WERI-Rb-1 (cell line): ENCODE data around the gene TGIF1.

Source experiments
- DNase-seq: peaks from one replicate; pipeline ENCODE4 v3.0.0-alpha.2; 2020
- H3K27ac ChIP-seq: fragments of 250-450 bp; sonication (Bioruptor Pico); 2 replicates; pipeline ENCODE4 v1.5.1; 2020; ENCODE audit warnings: mild to moderate bottlenecking, moderate library complexity
- H3K27me3 ChIP-seq: fragments of 250-450 bp; sonication (Bioruptor Pico); 2 replicates; pipeline ENCODE4 v1.5.1; 2021; ENCODE audit warnings: mild to moderate bottlenecking, low read depth, moderate library complexity; ENCODE audit not compliant: insufficient read depth, severe bottlenecking
- H3K36me3 ChIP-seq: fragments of 250-450 bp; sonication (Bioruptor Pico); 2 replicates; pipeline ENCODE4 v1.5.1; 2020; ENCODE audit warnings: mild to moderate bottlenecking, moderate library complexity
- H3K4me3 ChIP-seq: 2 replicates; pipeline ENCODE4 v1.5.1; 2011; ENCODE audit warnings: low read depth, mild to moderate bottlenecking, control low read depth, low read length
- H3K9me3 ChIP-seq: fragments of 250-450 bp; sonication (Bioruptor Pico); 2 replicates; pipeline ENCODE4 v1.5.1; 2021; ENCODE audit warnings: mild to moderate bottlenecking, moderate library complexity; ENCODE audit not compliant: severe bottlenecking
- CTCF ChIP-seq: IDR thresholded peaks from 2 replicates; pipeline ENCODE4 v1.5.1; 2011; ENCODE audit warnings: low read depth, mild to moderate bottlenecking, control low read depth, inconsistent platforms, low read length

TGIF1 gene

GRCh38 chr18:3489462-3489861 is 39.5 kb downstream of the TGIF1 start:
- no peak overlapping the region for H3K27ac ChIP-seq
- no peaks in the 10 kb centered on the region for H3K36me3 ChIP-seq
- no peak for DNase-seq
- H3K27me3 ChIP-seq = no peaks in the 10 kb centered on the region
- H3K9me3 ChIP-seq = no peaks in the 10 kb centered on the region
- H3K4me3 ChIP-seq = no peak overlapping the region
- TF ChIP-seq CTCF = no peak

DNA sequence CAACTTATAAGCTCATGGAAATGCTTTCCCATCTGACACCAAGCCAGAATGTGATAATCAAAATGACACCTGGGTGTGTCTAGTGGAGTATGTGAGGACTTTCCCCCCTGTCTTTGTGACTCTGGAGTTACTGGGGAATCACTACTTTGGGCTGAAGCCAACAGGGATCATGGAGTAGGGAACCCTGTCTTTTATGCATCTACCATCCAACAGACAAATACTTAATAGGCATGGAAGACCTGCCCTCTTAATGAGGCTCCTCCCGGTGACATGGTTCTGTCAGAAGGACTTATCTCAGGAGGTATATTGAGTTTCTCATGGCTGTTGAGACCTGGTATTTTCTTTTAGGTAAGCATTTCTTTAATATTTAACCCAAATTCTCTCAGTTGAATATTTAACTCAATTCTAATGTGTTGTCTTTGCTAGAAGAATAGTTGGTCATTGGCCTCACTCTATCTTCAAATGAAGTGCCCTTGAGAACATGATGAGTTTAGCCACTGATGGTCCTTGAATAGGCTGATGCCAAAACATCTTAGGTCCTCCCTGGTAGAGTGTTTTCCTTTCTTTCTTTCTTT is 42.1 kb downstream of the TGIF1 start:
- Histone ChIP-seq H3K27me3 (no peaks in the 10 kb centered on the region), H3K36me3 (no peaks in the 10 kb centered on the region), H3K9me3 (no peaks in the 10 kb centered on the region), H3K27ac (no peak overlapping the region), H3K4me3 (no peak overlapping the region)
- TF ChIP-seq CTCF = no peak
- DNase-seq = no peak

- Histone ChIP-seq H3K36me3 (no peaks in the 10 kb centered on the region), H3K27ac (no peak overlapping the region)
- TF ChIP-seq CTCF = no peak
Measured at GRCh38 chr18:3492721-3493120, 42.7 kb downstream of the TGIF1 start.

GRCh38 chr18:3493501-3494244 is 43.7 kb downstream of the TGIF1 start:
- Histone ChIP-seq H3K36me3 (no peaks in the 10 kb centered on the region), H3K4me3 (no peak overlapping the region), H3K27ac (no peak overlapping the region), H3K27me3 (no peaks in the 10 kb centered on the region), H3K9me3 (no peaks in the 10 kb centered on the region)
- DNase-seq = no peak
- no peak for TF ChIP-seq CTCF

More at GRCh38 chr18:3492721-3493120, 42.7 kb downstream of the TGIF1 start:
- DNase-seq = no peak
- no peaks in the 10 kb centered on the region for H3K9me3 ChIP-seq
- H3K27me3 ChIP-seq = no peaks in the 10 kb centered on the region
- no peak overlapping the region for H3K4me3 ChIP-seq

- H3K4me3 ChIP-seq = no peak overlapping the region
Measured at GRCh38 chr18:3494245-3494526, 44.2 kb downstream of the TGIF1 start.

More at GRCh38 chr18:3494245-3494526, 44.2 kb downstream of the TGIF1 start:
- Histone ChIP-seq H3K36me3 (no peaks in the 10 kb centered on the region), H3K27me3 (no peaks in the 10 kb centered on the region), H3K27ac (no peak overlapping the region), H3K9me3 (no peaks in the 10 kb centered on the region)
- DNase-seq = no peak
- no peak for TF ChIP-seq CTCF
